ENCODE data around the gene ARHGEF16. TPM values are rescaled to one million over a fixed set of nuclear protein-coding genes. Genes with fewer than 3 reads are reported as not detected.

The ARHGEF16 gene
- total and polyA plus RNA-seq, 5 experiments from 2014 or later = not detected

GRCh38 chr1:3522564-3523265 lies 68.2 kb downstream of the ARHGEF16 start:
- Mint-ChIP-seq H3K36me3 (no peaks in the 10 kb centered on the region), H3K4me3 (no peak overlapping the region), H3K27ac (no peak overlapping the region), H3K4me1 (peaks cover 0 to 11% (median 5%) of the 10 kb centered on the region in 4 donors), H3K9me3 (no peaks in the 10 kb centered on the region), H3K27me3 (no peaks in the 10 kb centered on the region)
- ATAC-seq (no peak), DNase-seq (no peak)
- POLR2A ChIA-PET = no interaction called here

DNA sequence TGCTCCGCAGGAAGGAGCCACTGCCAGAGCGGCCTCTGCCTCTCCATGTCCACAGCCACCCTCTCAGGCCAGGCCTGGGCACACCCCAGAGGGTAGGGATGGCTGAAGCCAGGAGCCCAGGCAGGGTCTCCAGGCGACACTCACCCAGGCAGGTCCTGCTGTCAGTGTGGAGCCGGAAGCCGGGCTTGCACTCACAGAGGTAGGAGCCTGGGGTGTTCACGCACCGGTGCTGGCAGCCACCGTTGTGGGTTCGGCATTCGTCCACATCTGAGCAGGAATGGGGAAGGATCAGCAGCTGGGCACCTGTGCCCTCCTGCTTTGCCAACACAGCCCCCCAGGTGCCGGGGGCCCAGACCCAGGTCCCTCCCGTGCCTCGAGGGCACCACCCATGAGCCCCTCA lies 69.5 kb downstream of the ARHGEF16 start:
- POLR2A ChIA-PET = no interaction called here
- Mint-ChIP-seq H3K4me1 (peaks cover 2 to 16% (median 6%) of the 10 kb centered on the region in 4 donors), H3K9me3 (no peaks in the 10 kb centered on the region), H3K36me3 (no peaks in the 10 kb centered on the region), H3K27me3 (no peaks in the 10 kb centered on the region), H3K4me3 (no peak overlapping the region), H3K27ac (no peak overlapping the region)
- no peak for ATAC-seq
- no peak for DNase-seq

DNA sequence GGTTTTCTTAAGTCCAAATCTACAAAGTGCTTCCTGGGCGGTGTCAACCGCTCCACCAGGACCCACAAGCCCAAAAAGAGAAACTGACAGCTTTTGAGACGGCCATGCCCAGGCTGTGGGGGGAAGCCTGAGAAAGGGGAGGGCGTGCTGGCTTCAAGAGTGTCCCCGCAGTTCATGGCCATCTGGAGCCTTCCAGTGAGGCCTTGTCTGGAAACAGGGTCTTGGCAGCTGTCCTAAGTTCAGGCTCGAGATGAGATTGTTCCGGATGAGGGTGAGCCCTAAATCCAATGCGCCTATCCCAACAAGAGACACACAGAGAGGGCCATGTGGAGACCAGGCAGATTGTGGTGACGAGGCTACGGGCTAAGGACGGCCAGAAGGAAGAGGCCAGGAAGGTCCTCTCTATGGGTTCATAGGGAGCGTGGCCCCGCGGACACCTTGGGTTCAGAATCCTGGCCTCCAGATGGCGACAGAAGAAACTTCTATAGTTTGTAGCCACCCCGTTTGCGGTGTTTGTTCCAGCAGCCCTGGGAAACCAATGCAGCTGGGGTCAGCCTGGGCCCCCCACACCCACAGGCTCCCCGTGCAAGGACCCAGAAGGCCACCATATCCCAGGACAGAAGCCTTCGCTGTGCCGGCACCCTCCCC lies 70.2 kb downstream of the ARHGEF16 start:
- DNase-seq (no peak), ATAC-seq (no peak)
- Mint-ChIP-seq H3K27ac (peak overlapping the region in 1 of 10 donors; percentile 67), H3K36me3 (no peaks in the 10 kb centered on the region), H3K4me1 (peaks cover 2 to 21% (median 10%) of the 10 kb centered on the region in 4 donors), H3K4me3 (no peak overlapping the region), H3K9me3 (no peaks in the 10 kb centered on the region), H3K27me3 (no peaks in the 10 kb centered on the region)
- POLR2A ChIA-PET = interaction anchor here (1.2 kb wide), 1 partner anchor 20 kb away, joined by 3 read pairs; no protein-coding TSS in a partner anchor

DNA sequence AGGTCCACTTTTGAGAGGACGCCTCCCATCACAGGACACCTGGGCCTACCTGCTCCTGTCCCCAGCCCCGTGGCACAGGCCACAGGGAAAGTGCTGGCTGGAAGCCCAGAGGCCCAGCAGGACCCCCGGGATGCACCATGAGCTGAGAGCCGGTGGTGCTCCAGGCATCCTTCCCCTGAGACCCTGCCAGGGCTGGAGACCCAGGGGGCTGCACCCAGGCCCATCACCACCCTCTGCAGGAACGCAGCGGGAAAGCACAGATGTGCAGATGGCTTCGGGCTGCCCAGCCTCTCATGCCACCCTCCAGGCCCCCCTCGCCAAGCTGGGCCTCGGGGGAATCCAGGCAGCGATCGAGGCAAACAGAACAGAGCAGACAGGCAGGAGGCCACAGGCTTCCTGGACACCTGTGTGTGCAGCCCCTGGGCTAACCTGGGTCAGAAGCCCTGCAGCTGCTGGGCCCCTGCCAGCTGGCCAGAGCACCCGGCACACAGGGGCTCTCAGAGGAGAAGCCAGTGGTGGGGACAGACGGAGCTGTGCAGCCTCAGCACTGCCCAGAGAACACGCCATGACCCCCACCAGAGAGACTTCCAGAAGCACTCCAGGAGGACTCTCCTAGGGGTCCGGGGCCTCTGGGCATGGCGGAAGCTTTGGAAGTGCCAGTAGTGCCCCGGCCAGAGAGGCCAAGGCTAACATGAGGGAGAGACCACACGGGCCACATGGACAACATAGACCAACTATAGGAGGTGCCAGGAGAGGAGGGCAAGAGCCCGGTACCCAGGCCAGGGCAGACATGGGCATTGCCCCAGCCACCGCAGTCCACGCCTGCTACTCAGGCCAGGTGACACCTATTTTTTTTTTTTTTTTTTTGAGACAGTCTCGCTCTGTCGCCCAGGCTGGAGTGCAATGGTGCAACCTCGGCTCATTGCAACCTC lies 71.4 kb downstream of the ARHGEF16 start:
- POLR2A ChIA-PET = interaction anchor here (0.6 to 1.2 kb wide), 4 partner anchors 15 to 1103 kb away, joined by 3 to 4 read pairs (median 4); no protein-coding TSS in a partner anchor
- Mint-ChIP-seq H3K27me3 (no peaks in the 10 kb centered on the region), H3K36me3 (no peaks in the 10 kb centered on the region)

GRCh38 chr1:3527774-3528173 lies 73.3 kb downstream of the ARHGEF16 start:
- peaks cover 10 to 36% (median 22%) of the 10 kb centered on the region in 4 donors for H3K4me1 Mint-ChIP-seq
- POLR2A ChIA-PET = interaction anchor here (1.3 kb wide), 1 partner anchor 9 kb away, joined by 3 read pairs; no protein-coding TSS in a partner anchor
- peak overlapping the region in 2 of 10 donors; percentile 48 to 76 for H3K27ac Mint-ChIP-seq
- H3K4me3 Mint-ChIP-seq = no peak overlapping the region
- ATAC-seq (no peak), DNase-seq (no peak)
- no peaks in the 10 kb centered on the region for H3K27me3 Mint-ChIP-seq
- no peaks in the 10 kb centered on the region for H3K36me3 Mint-ChIP-seq
- H3K9me3 Mint-ChIP-seq = no peaks in the 10 kb centered on the region

More for the DNA sequence above, 71.4 kb downstream of the ARHGEF16 start:
- no peak overlapping the region for H3K4me3 Mint-ChIP-seq
- no peak overlapping the region for H3K27ac Mint-ChIP-seq
- no peaks in the 10 kb centered on the region for H3K9me3 Mint-ChIP-seq
- H3K4me1 Mint-ChIP-seq = peaks cover 8 to 30% (median 18%) of the 10 kb centered on the region in 4 donors
- no peak for DNase-seq
- ATAC-seq = no peak

DNA sequence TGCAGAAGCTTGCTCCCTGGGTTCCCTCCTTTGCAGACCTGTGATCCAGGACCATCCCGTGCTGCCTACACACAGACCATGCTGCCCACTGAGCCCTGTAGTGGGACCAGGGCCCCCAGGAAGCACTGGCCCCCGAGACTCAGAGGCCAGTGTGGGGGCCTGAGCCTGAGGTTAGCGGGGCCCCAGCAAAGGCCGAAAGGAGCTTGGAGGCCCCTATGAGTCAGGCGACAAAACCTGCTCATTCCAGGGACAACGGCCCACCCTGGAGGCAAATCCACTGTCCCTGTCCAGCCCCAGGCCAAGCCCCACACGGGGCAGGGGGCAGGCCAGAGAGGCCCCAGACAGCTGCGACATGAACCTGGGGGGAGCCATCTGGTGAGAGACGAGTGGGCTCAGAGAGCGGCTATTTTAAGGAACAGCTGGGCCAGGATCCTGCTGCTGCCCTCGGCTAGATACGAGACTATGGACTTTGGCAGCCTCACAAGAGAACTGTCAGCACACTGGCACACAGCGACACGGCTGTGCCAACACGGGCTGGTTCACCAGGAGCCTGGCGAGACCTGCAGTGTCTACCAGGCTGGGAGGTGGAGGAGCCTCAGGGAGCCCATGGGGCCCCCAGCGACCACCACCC lies 74.7 kb downstream of the ARHGEF16 start:
- H3K4me1 Mint-ChIP-seq = peaks cover 11 to 34% (median 21%) of the 10 kb centered on the region in 4 donors

DNA sequence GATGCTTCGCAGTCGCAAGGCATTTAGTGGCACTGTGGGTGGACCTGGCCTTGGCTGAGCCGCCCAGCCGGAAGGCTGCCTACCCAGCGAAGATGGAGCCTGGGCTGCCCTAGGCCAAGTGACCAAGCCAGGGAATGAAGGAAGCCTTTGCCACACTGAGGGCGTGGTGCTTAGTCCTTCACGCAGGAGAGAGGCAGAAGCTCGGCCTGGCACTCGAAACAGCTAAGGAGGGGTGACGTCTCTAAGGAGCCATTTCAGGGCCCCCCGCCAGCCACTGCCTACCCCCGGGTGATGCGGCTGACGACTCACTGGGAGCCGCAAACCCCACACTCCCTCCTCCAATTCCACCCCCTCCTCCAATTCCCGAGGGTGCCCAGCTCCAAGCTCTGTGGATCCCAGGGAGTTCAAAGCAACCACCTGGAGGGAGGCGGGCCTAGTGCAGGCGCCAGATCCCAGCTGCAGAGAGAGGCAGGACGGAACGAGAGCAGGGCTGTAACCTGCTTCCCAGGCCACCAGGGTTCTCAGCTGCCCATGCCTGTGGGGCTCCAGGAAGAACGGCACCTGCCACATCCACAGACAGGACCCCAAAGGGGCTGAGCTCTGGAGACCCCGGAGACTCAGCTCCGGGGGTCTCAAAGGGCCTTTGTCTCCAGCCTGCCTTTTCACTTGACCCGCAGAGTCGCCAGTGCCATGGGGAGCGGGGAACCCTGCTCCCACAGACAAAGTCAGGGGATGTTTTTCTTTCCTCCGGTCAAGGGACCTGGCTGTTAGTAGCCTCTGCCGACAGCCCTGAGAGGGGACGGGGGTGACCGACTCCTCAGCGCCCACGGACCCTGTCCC lies 75.8 kb downstream of the ARHGEF16 start:
- Mint-ChIP-seq H3K27ac (peak overlapping the region; percentile 37 to 88 (median 74)), H3K27me3 (no peaks in the 10 kb centered on the region), H3K36me3 (no peaks in the 10 kb centered on the region), H3K9me3 (no peaks in the 10 kb centered on the region), H3K4me1 (peaks cover 10 to 30% (median 18%) of the 10 kb centered on the region in 4 donors), H3K4me3 (peak overlapping the region; percentile 81 to 89 (median 84))
- DNase-seq = peak in 1 of 10 donors; percentile 15
- POLR2A ChIA-PET = interaction anchor here (0.7 to 2.9 kb wide), 6 partner anchors 9 to 94 kb away, joined by 3 to 12 read pairs (median 5); partner anchors contain the start of gene TPRG1L
- ATAC-seq = no peak

More for the DNA sequence above, 74.7 kb downstream of the ARHGEF16 start:
- peak overlapping the region in 4 of 10 donors; percentile 15 to 75 (median 48) for H3K27ac Mint-ChIP-seq
- no peaks in the 10 kb centered on the region for H3K36me3 Mint-ChIP-seq
- H3K4me3 Mint-ChIP-seq = peak overlapping the region in 9 of 10 donors; percentile 81 to 89 (median 84)
- DNase-seq (no peak), ATAC-seq (no peak)
- POLR2A ChIA-PET = interaction anchor here (0.6 to 2.9 kb wide), 9 partner anchors 8 to 95 kb away, joined by 3 to 12 read pairs (median 3); partner anchors contain the start of gene TPRG1L
- no peaks in the 10 kb centered on the region for H3K9me3 Mint-ChIP-seq
- H3K27me3 Mint-ChIP-seq = no peaks in the 10 kb centered on the region

Other genes starting within 250 kb of the ARHGEF16 start
- gene MEGF6, start 156.8 kb downstream of the ARHGEF16 start, total RNA-seq = 100 to 1,000 TPM; 197 to 198 TPM
- 1 to 10 TPM; 2.2 to 3.5 (median 2.5) TPM for gene MEGF6, start 156.8 kb downstream of the ARHGEF16 start, polyA plus RNA-seq
- 10 to 100 TPM; 57.4 to 61.7 TPM for gene TPRG1L, start 170.3 kb downstream of the ARHGEF16 start, total RNA-seq
- 10 to 100 TPM; 41.9 to 48.3 (median 42.3) TPM for gene TPRG1L, start 170.3 kb downstream of the ARHGEF16 start, polyA plus RNA-seq
- 10 to 100 TPM; 37.4 to 46.8 TPM for gene WRAP73, start 195.4 kb downstream of the ARHGEF16 start, total RNA-seq
- gene WRAP73, start 195.4 kb downstream of the ARHGEF16 start, polyA plus RNA-seq = 10 to 100 TPM; 26.3 to 32.1 (median 26.4) TPM
- gene TP73, start 197.9 kb downstream of the ARHGEF16 start, total RNA-seq = not detected
- under 1 TPM in 2 of 3 donors, not detected in 1; 0.04 to 0.06 TPM for gene TP73, start 197.9 kb downstream of the ARHGEF16 start, polyA plus RNA-seq